Brain microvascular endothelial cell (primary cell): ENCODE results near the gene ITGB7.
"Not testable (repeated sequence)": the region's sequence is repeated elsewhere in the genome, so short reads cannot be mapped to it uniquely, and the experiment has no call there.

ENCODE experiments used
- DNase-seq: peaks from one replicate; pipeline ENCODE4 v3.0.0-alpha.2; 2020
- H3K27ac ChIP-seq: fragments of 250-450 bp; sonication (Bioruptor Pico); 2 replicates; pipeline ENCODE4 v1.5.1; 2020; ENCODE audit warnings: mild to moderate bottlenecking, moderate library complexity
- H3K27me3 ChIP-seq: fragments of 250-450 bp; sonication (Bioruptor Pico); replicated peaks from 2 replicates; pipeline ENCODE4 v1.5.1; 2020; ENCODE audit warnings: mild to moderate bottlenecking
- H3K36me3 ChIP-seq: fragments of 250-450 bp; sonication (Bioruptor Pico); replicated peaks from 2 replicates; pipeline ENCODE4 v1.5.1; 2020; ENCODE audit warnings: mild to moderate bottlenecking
- H3K4me3 ChIP-seq: 2 replicates; pipeline ENCODE4 v1.5.1; 2011; ENCODE audit warnings: low read depth, mild to moderate bottlenecking, control low read depth, low read length, moderate library complexity
- in situ Hi-C: cut with HindIII; loops from 2 replicates; pipeline ENCODE4 v1.10.0; 2017; ENCODE audit warnings: low sequenced_read_pairs, low pct_ligation_motif_present
- TF ChIP-seq, protein P1 (sequence below): IDR thresholded peaks from 2 replicates; pipeline ENCODE4 v1.5.1; 2011; ENCODE audit warnings: low read depth, mild to moderate bottlenecking, moderate library complexity, low read length, control low read depth, inconsistent platforms; ENCODE audit errors: missing control alignments

Gene ITGB7

DNA sequence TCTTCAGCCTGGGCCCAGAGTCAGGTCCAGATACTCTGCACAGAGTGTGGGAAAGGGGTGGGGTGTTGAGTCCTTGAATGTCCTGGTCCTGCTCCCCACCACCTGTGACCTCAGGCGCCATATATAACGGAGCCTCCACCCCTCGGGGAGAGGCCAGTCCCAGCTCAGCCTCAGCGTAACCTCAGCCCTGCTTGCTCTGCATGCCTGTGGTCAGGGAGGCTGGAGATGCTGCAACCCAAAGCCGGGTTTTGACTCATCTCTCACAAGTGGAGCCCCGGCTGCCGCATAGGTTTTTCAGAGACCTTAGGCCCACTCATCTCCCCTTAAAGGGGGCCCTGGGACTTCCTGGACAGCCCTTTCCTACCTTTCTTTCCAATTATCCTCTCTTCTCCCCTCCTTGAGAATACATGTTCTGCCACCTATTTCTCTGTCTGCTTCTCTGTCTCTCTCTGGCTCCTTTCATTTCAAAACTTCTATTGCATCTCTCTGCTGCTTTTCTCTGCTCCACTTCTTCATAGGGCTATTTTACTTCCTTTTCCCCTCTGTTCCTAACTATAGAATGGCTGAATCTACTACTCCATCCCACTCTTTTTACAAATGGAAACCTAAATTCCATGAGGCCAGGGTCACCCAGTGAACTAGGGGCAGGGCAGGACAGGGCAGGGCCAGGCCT is 1.2 kb downstream of the ITGB7 start:
- H3K27ac ChIP-seq, result no peak overlapping the region

DNA sequence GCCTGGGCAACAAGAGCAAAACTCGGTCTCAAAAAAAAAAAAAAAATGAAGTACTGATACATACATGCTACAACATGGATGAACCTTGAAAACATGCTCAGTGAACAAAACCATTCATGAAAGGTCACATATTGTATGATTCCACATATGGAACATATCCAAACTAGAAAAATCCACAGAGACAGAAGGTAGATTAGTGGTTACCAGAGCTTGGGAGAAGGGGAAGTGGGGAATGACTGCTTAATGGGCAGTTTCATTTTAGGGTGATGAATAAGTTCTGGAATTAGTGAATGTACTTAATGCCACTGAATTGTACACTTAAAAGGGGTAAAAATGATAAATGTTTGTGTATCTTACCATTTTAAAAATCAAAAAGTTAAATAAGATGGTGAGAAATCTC is 2.7 kb downstream of the ITGB7 start:
- no peak for DNase-seq
- TF ChIP-seq, protein P1, sequence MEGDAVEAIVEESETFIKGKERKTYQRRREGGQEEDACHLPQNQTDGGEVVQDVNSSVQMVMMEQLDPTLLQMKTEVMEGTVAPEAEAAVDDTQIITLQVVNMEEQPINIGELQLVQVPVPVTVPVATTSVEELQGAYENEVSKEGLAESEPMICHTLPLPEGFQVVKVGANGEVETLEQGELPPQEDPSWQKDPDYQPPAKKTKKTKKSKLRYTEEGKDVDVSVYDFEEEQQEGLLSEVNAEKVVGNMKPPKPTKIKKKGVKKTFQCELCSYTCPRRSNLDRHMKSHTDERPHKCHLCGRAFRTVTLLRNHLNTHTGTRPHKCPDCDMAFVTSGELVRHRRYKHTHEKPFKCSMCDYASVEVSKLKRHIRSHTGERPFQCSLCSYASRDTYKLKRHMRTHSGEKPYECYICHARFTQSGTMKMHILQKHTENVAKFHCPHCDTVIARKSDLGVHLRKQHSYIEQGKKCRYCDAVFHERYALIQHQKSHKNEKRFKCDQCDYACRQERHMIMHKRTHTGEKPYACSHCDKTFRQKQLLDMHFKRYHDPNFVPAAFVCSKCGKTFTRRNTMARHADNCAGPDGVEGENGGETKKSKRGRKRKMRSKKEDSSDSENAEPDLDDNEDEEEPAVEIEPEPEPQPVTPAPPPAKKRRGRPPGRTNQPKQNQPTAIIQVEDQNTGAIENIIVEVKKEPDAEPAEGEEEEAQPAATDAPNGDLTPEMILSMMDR, result no peak
- Histone ChIP-seq H3K4me3 (no peak overlapping the region), H3K27me3 (no peaks in the 10 kb centered on the region), H3K27ac (no peak overlapping the region), H3K36me3 (no peaks in the 10 kb centered on the region)
- in situ Hi-C loops, result no loop called here

More for the DNA sequence above, 1.2 kb downstream of the ITGB7 start:
- in situ Hi-C loops, result no loop called here
- Histone ChIP-seq H3K4me3 (no peak overlapping the region), H3K36me3 (peaks cover 7% of the 10 kb centered on the region), H3K27me3 (no peaks in the 10 kb centered on the region)
- DNase-seq, result peak; percentile 88
- TF ChIP-seq, protein P1, result no peak

GRCh38 chr12:53202316-53202715 is 4.7 kb downstream of the ITGB7 start:
- H3K36me3 ChIP-seq, H3K4me3 ChIP-seq, DNase-seq, H3K27me3 ChIP-seq, in situ Hi-C loops, H3K27ac ChIP-seq: not testable (repeated sequence)

DNA sequence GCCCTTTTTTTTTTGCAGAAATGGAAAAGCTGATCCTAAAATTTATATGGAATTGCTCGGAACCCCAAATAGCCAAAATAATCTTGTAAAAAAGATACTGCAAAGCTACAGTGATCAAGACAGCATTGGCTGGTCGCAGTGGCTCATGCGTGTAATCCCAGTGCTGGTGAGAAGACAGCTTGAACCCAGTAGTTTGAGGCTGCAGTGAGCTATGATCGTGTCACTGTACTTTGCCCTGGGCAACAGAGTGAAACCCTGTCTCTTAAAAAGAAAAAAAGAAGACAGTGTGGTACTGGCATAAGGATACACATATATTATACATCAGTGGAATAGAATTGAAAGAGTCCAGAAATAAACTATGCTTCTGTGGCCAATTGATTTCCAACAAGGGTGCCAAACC is 5.4 kb downstream of the ITGB7 start:
- Histone ChIP-seq H3K36me3 (no peaks in the 10 kb centered on the region), H3K27me3 (no peaks in the 10 kb centered on the region), H3K27ac (no peak overlapping the region), H3K4me3 (no peak overlapping the region)
- TF ChIP-seq, protein P1, result no peak
- in situ Hi-C loops, result no loop called here
- no peak for DNase-seq

- H3K27me3 ChIP-seq, result no peaks in the 10 kb centered on the region
- DNase-seq, result no peak
- in situ Hi-C loops, result no loop called here
- H3K36me3 ChIP-seq, result no peaks in the 10 kb centered on the region
- H3K27ac ChIP-seq, result no peak overlapping the region
- H3K4me3 ChIP-seq, result no peak overlapping the region
- TF ChIP-seq, protein P1, result no peak
These were observed 5.9 kb downstream of the ITGB7 start for GRCh38 chr12:53201177-53201541.

DNA sequence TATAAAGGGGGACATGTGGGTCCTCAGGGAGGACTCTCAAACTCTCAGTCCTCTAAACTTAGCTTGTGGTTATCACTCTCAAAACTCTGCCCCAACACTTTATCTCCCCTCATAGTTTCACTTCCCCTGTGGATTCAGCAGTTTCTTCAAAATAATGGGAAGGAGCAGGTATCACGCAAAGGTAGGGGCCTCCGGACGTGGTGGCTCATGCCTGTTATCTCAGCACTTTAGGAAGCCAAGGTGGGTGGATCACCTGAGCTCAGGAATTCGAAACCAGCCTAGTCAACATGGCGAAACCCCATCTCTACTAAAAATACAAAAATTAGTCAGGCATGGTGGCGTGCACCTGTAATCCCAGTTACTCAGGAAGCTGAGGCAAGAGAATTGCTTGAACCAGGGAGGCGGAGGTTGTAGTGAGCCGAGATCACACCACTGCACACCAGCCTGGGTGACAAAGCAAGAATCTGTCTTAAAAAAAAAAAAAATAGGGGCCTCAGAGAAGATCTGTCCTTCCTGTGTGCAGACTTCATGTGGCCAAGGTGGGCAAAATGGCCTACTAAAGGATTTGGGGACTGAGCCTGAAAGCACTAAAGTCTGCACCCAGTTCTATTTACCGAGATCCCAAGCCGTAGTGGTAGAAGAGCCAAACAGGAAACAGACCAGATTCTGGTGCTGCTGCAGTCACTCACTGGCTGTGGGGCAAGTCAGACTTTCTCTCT is 6.4 kb downstream of the ITGB7 start:
- Histone ChIP-seq H3K36me3 (no peaks in the 10 kb centered on the region), H3K4me3 (no peak overlapping the region), H3K27ac (no peak overlapping the region), H3K27me3 (no peaks in the 10 kb centered on the region)
- in situ Hi-C loops, result no loop called here
- TF ChIP-seq, protein P1, result no peak
- no peak for DNase-seq
